ENCODE measurements around the gene BRD3. TPM values are rescaled to one million over a fixed set of nuclear protein-coding genes. Genes with fewer than 3 reads are reported as not detected.

BRD3 gene
- total RNA-seq, 2 experiments from 2014 or later: 33.8 to 39.2 TPM

- Mint-ChIP-seq H3K27me3 (no peaks in the 10 kb centered on the region), H3K36me3 (ENCODE audit: low read depth) (peaks cover 23% of the 10 kb centered on the region), H3K27ac (no peak overlapping the region), H3K4me3 (no peak overlapping the region), H3K4me1 (no peaks in the 10 kb centered on the region), H3K9me3 (ENCODE audit: low read depth) (no peaks in the 10 kb centered on the region)
- CTCF ChIA-PET: no interaction called here
- DNase-seq (no peak), ATAC-seq (no peak)
- intact Hi-C loops (cut with DNase I, micrococcal nuclease): no loop called here
- POLR2A ChIA-PET: no interaction called here
Measured at GRCh38 chr9:134044944-134045343, 22.9 kb downstream of the BRD3 start.

DNA sequence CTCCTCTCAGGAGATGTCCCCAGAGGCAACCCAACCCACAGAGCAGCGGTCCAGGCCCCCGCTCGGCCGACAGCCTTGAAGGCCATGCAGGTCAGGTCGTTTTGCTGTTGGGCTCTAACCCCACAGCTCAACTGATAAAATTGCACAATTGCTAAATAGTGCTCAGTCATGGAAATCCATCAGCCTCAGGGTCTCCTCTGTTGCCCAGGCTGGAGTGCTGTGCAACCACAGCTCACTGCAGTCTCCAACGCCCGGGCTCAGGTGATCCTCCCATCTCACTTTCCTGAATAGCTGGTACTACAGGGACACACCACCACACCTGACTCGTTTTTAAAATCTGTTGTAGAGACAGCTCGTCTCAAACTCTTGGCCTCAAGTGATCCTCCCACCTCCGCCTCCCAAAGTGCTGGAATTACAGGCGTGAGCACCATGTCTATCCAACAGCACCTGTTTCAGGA lies 24.3 kb downstream of the BRD3 start:
- POLR2A ChIA-PET: no interaction called here
- peaks cover 7% of the 10 kb centered on the region for H3K9me3 Mint-ChIP-seq (ENCODE audit: low read depth)
- intact Hi-C loops (cut with DNase I, micrococcal nuclease): no loop called here
- H3K36me3 Mint-ChIP-seq (ENCODE audit: low read depth): peaks cover 37% of the 10 kb centered on the region
- no peak overlapping the region for H3K27ac Mint-ChIP-seq
- no peak for ATAC-seq
- no peaks in the 10 kb centered on the region for H3K4me1 Mint-ChIP-seq
- CTCF ChIA-PET: interaction anchor here (0.6 kb wide), 1 partner anchor 50 kb away, joined by 3 read pairs; no protein-coding TSS in a partner anchor
- H3K27me3 Mint-ChIP-seq: no peaks in the 10 kb centered on the region
- no peak for DNase-seq
- H3K4me3 Mint-ChIP-seq: no peak overlapping the region

DNA sequence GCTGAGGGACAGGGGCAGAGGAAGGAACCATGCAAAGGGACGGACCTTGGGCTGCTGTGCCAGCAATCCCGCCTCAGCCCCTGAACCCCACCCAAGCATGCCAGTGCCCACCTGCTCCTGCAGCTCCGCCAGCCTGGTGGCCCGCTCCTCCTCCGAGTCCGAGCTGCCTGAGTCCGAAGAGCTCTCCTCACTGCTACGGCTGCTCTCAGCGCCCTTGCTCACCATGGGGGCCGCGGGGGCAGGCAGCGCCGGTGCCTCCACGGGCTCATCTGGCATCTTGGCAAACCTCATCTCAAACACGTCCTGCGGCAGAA lies 26.2 kb downstream of the BRD3 start:
- ChIA-PET CTCF (no interaction called here), POLR2A (no interaction called here)
- DNase-seq: no peak
- Mint-ChIP-seq H3K27me3 (no peaks in the 10 kb centered on the region), H3K27ac (no peak overlapping the region), H3K4me3 (no peak overlapping the region), H3K9me3 (ENCODE audit: low read depth) (peaks cover 7% of the 10 kb centered on the region), H3K4me1 (no peaks in the 10 kb centered on the region), H3K36me3 (ENCODE audit: low read depth) (peaks cover 50% of the 10 kb centered on the region)
- ATAC-seq: no peak
- intact Hi-C loops (cut with DNase I, micrococcal nuclease): no loop called here

GRCh38 chr9:134040781-134041648 lies 26.8 kb downstream of the BRD3 start:
- no peak overlapping the region for H3K4me3 Mint-ChIP-seq
- peaks cover 7% of the 10 kb centered on the region for H3K9me3 Mint-ChIP-seq (ENCODE audit: low read depth)
- POLR2A ChIA-PET: no interaction called here
- peaks cover 52% of the 10 kb centered on the region for H3K36me3 Mint-ChIP-seq (ENCODE audit: low read depth)
- H3K27ac Mint-ChIP-seq: no peak overlapping the region
- DNase-seq (no peak), ATAC-seq (no peak)
- intact Hi-C loops (cut with DNase I, micrococcal nuclease): no loop called here
- CTCF ChIA-PET: no interaction called here
- no peaks in the 10 kb centered on the region for H3K27me3 Mint-ChIP-seq
- H3K4me1 Mint-ChIP-seq: no peaks in the 10 kb centered on the region

DNA sequence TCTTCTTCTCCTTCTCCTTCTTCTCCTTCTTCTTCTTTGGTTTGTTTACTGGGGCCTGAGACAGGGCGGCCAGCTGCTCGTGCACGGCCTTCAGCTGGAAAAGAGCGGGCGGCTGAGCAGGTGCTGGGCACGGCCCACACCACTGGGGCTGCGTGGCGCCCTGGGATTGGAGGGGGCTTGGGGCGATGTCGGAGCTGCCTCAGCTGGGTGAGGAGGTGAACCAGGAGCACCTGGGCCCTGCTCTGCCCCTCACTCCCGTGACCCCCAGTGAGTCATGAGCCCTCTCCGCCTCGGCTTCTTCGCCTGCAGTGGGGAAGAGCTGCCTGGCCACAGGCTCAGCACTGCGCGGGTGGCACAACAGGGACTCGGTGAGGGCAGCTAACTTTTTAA lies 27.7 kb downstream of the BRD3 start:
- no peaks in the 10 kb centered on the region for H3K4me1 Mint-ChIP-seq
- intact Hi-C loops (cut with DNase I, micrococcal nuclease): no loop called here
- peaks cover 7% of the 10 kb centered on the region for H3K9me3 Mint-ChIP-seq (ENCODE audit: low read depth)
- H3K36me3 Mint-ChIP-seq (ENCODE audit: low read depth): peaks cover 56% of the 10 kb centered on the region
- POLR2A ChIA-PET: no interaction called here
- DNase-seq: no peak
- no peak overlapping the region for H3K4me3 Mint-ChIP-seq
- CTCF ChIA-PET: no interaction called here
- no peak overlapping the region for H3K27ac Mint-ChIP-seq
- H3K27me3 Mint-ChIP-seq: no peaks in the 10 kb centered on the region
- no peak for ATAC-seq

DNA sequence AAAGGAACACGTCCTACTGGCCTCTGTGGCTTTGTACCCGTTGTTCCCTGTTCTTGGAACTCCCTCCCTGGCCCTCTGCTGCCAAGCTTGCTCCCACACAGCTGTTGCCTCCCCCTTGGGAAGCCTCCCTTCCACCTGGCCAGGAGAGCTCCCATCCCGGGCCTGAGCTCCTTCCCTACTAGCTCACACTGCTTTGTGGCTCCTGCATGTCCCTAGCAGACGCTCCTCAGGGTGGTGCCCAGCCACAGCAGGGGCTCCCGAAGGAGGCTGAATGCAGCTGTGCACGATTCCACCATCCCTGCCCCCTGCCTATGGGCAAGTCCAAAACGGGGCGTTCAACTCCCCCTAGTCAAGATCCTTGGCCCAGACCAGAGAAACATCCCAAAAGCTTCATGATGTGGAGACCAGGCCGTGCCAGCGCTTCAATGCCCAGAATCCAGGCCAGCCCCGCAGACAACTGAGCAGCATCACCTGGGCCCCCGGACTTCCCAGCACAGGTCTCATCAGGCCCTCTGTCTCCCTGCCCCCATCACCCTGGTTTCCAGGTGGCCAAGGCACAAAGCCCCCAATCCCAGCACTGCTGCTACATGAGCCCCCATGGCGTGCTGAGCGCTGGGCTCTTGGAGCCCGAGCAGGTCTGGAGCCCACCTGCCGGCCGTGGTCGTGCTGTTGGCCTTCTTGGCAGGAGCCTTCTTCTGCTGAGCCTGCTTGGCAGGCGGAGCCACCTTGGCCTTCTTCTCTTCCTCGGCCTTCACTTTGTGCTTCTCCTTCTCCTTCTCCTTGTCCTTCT lies 28.2 kb downstream of the BRD3 start:
- ATAC-seq (no peak), DNase-seq (no peak)
- intact Hi-C loops (cut with DNase I, micrococcal nuclease): no loop called here
- Mint-ChIP-seq H3K36me3 (ENCODE audit: low read depth) (peaks cover 56% of the 10 kb centered on the region), H3K4me1 (no peaks in the 10 kb centered on the region), H3K27me3 (no peaks in the 10 kb centered on the region), H3K9me3 (ENCODE audit: low read depth) (peaks cover 7% of the 10 kb centered on the region), H3K4me3 (no peak overlapping the region), H3K27ac (no peak overlapping the region)
- ChIA-PET POLR2A (interaction anchor here (0.6 kb wide), 1 partner anchor 33 kb away, joined by 3 read pairs; no protein-coding TSS in a partner anchor), CTCF (no interaction called here)

- POLR2A ChIA-PET: no interaction called here
- CTCF ChIA-PET: interaction anchor here (0.6 kb wide), 1 partner anchor 57 kb away, joined by 3 read pairs; no protein-coding TSS in a partner anchor
- ATAC-seq (no peak), DNase-seq (no peak)
- Mint-ChIP-seq H3K4me1 (no peaks in the 10 kb centered on the region), H3K9me3 (ENCODE audit: low read depth) (peaks cover 7% of the 10 kb centered on the region), H3K27ac (no peak overlapping the region), H3K27me3 (no peaks in the 10 kb centered on the region), H3K4me3 (no peak overlapping the region), H3K36me3 (ENCODE audit: low read depth) (peaks cover 60% of the 10 kb centered on the region)
- intact Hi-C loops (cut with DNase I, micrococcal nuclease): no loop called here
Measured at GRCh38 chr9:134037641-134038040, 30.2 kb downstream of the BRD3 start.

DNA sequence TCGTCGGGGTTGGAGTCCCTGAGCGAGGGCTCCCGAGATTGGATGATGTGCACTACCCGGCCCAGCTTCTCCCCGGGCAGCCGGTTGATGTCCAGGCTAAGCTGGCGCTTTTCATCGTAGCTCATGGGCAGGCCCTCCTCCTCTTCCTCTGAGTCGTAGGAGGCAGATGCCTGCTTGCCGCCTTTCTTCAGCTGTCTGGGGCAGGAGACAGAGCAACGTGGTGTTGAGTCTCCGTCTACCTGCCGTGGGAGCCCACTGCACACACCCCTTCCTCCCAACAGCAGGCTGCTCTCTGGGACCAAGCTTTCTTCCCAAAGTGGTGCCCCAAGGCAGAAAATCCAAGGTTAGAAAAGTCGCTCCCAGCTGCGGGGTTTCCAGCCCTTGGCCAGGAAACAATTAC lies 31.7 kb downstream of the BRD3 start:
- Mint-ChIP-seq H3K27me3 (no peaks in the 10 kb centered on the region), H3K27ac (no peak overlapping the region), H3K9me3 (ENCODE audit: low read depth) (peaks cover 7% of the 10 kb centered on the region), H3K36me3 (ENCODE audit: low read depth) (peaks cover 56% of the 10 kb centered on the region), H3K4me3 (no peak overlapping the region), H3K4me1 (no peaks in the 10 kb centered on the region)
- ATAC-seq (no peak), DNase-seq (no peak)
- ChIA-PET POLR2A (no interaction called here), CTCF (no interaction called here)
- intact Hi-C loops (cut with DNase I, micrococcal nuclease): no loop called here

DNA sequence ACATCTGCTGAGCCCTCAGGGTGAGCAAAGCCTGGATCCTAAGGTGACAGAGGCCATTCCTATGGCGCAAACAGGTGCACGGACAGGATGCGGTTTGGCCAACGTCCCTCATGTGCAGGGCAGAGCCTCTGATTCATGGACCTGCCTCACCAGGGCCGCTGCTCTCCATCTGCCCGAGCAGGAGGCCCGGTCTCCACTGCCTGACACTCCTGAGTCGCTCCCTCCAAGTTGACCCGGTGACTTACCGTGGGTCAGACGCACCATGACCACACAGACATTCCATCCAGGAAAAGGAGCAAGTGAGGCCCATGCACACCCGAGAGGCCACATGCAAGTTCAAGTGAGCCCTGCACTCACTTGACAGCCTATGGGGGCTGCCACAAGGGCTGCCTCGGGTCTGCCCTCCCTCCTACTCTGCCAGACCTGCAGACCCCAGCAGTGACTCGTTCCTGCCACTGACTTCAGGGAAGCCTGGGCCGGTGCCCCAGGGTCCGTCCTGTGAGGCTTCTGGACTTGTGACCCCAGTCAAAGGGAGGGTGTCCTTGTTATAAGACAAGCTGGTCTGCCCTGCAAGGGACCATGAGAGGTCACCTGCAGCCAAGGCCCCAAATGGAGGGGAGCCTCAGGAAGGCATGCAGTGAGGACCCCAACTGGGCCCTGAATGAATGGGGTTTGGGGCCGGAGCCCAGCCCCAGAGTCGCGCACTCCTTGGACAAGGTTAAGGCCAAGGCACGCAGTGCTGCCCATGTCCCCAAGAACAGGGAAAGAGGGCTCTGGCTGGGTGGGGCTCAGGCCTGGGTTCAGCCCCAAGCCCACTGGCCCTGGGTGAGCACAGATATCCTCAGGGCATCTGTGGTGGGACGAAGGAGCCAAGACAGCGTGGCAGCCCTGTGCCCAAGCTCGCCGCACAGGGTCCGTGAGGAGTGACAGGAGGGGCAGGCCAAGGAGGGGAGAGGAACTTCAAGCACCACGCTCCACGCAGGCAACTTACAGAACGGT lies 32.5 kb downstream of the BRD3 start:
- H3K27me3 Mint-ChIP-seq: no peaks in the 10 kb centered on the region
- POLR2A ChIA-PET: no interaction called here

GRCh38 chr9:134034215-134035040 lies 33.4 kb downstream of the BRD3 start:
- Mint-ChIP-seq H3K4me3 (no peak overlapping the region), H3K36me3 (ENCODE audit: low read depth) (peaks cover 39% of the 10 kb centered on the region), H3K27ac (no peak overlapping the region), H3K27me3 (no peaks in the 10 kb centered on the region), H3K9me3 (ENCODE audit: low read depth) (peaks cover 6% of the 10 kb centered on the region), H3K4me1 (no peaks in the 10 kb centered on the region)
- intact Hi-C loops (cut with DNase I, micrococcal nuclease): no loop called here
- no peak for DNase-seq
- ATAC-seq: no peak
- POLR2A ChIA-PET: no interaction called here
- CTCF ChIA-PET: no interaction called here

More for the DNA sequence above, 32.5 kb downstream of the BRD3 start:
- Mint-ChIP-seq H3K9me3 (ENCODE audit: low read depth) (peaks cover 7% of the 10 kb centered on the region), H3K4me1 (no peaks in the 10 kb centered on the region), H3K4me3 (no peak overlapping the region), H3K27ac (no peak overlapping the region), H3K36me3 (ENCODE audit: low read depth) (peaks cover 48% of the 10 kb centered on the region)
- intact Hi-C loops (cut with DNase I, micrococcal nuclease): no loop called here
- ATAC-seq (no peak), DNase-seq (no peak)
- CTCF ChIA-PET: no interaction called here
